Left ventricle myocardium inferior (tissue), 1 donor: ENCODE data around the gene LYSMD4. TPM values are rescaled to one million over a fixed set of nuclear protein-coding genes. Genes with fewer than 3 reads are reported as not detected.

Experiments
- DNase-seq: peaks from one replicate; pipeline ENCODE4 v3.0.0-alpha.2; 2020
- H3K27ac ChIP-seq: fragments of 200-600 bp; replicated peaks from 2 replicates; pipeline ENCODE4 v1.8.0; 2021
- H3K27me3 ChIP-seq: fragments of 200-600 bp; 2 replicates; pipeline ENCODE4 v1.8.0; 2021; ENCODE audit warnings: low read depth
- H3K36me3 ChIP-seq: fragments of 200-600 bp; 2 replicates; pipeline ENCODE4 v1.8.0; 2021
- H3K4me1 ChIP-seq: fragments of 200-600 bp; 2 replicates; pipeline ENCODE4 v1.8.0; 2021
- H3K4me3 ChIP-seq: fragments of 200-600 bp; 2 replicates; pipeline ENCODE4 v1.8.0; 2021; ENCODE audit warnings: mild to moderate bottlenecking, moderate library complexity
- H3K9me3 ChIP-seq: fragments of 200-600 bp; replicated peaks from 2 replicates; pipeline ENCODE4 v1.8.0; 2021
- CTCF ChIP-seq: fragments of 200-600 bp; IDR thresholded peaks from 2 replicates; pipeline ENCODE4 v1.8.0; 2021; ENCODE audit warnings: antibody characterized with exemption, mild to moderate bottlenecking, borderline replicate concordance
- intact Hi-C: fragments of 100-400 bp; cut with micrococcal nuclease; formaldehyde crosslinking; loops from one replicate; pipeline ENCODE4 v1.11.0; 2022
- total RNA-seq: library from RNA; stranded (reverse); fragmentation: NEBNext Ultra II Directional; extraction: Animal tissue kit (Norgen Biotek cat#: 25700); gene quantifications from one replicate; pipeline ENCODE4 v1.2.1, GENCODE V29; 2021
- donor health status: DM: no; HTN: yes; CAD: no; lungs with severe emphysema.

LYSMD4 gene
- total RNA-seq, 1 donor from 2014 or later: 9.8 TPM

GRCh38 chr15:99729327-99729726 lies 3.9 kb downstream of the LYSMD4 start:
- no peak for DNase-seq
- no peaks in the 10 kb centered on the region for H3K9me3 ChIP-seq
- intact Hi-C loops: no loop called here
- H3K27ac ChIP-seq: no peak overlapping the region
- H3K4me3 ChIP-seq: no peak overlapping the region
- TF ChIP-seq CTCF: no peak
- no peaks in the 10 kb centered on the region for H3K27me3 ChIP-seq
- H3K4me1 ChIP-seq: peaks cover 42% of the 10 kb centered on the region
- H3K36me3 ChIP-seq: peaks cover 11% of the 10 kb centered on the region

- Histone ChIP-seq H3K4me3 (no peak overlapping the region), H3K27ac (no peak overlapping the region), H3K4me1 (peaks cover 42% of the 10 kb centered on the region), H3K27me3 (no peaks in the 10 kb centered on the region), H3K36me3 (peaks cover 11% of the 10 kb centered on the region), H3K9me3 (no peaks in the 10 kb centered on the region)
- intact Hi-C loops: no loop called here
- DNase-seq: no peak
- no peak for TF ChIP-seq CTCF
These were observed 4.3 kb downstream of the LYSMD4 start for GRCh38 chr15:99728916-99729315.

GRCh38 chr15:99727733-99728132 lies 5.5 kb downstream of the LYSMD4 start:
- no peak overlapping the region for H3K4me3 ChIP-seq
- no peak overlapping the region for H3K27ac ChIP-seq
- no peaks in the 10 kb centered on the region for H3K27me3 ChIP-seq
- TF ChIP-seq CTCF: no peak
- no peak for DNase-seq
- intact Hi-C loops: no loop called here
- H3K4me1 ChIP-seq: peaks cover 37% of the 10 kb centered on the region
- H3K9me3 ChIP-seq: no peaks in the 10 kb centered on the region
- H3K36me3 ChIP-seq: peaks cover 11% of the 10 kb centered on the region

- no peak for TF ChIP-seq CTCF
- no peak overlapping the region for H3K27ac ChIP-seq
- intact Hi-C loops: no loop called here
- H3K4me3 ChIP-seq: no peak overlapping the region
- peaks cover 11% of the 10 kb centered on the region for H3K36me3 ChIP-seq
- DNase-seq: no peak
- peaks cover 33% of the 10 kb centered on the region for H3K4me1 ChIP-seq
- no peaks in the 10 kb centered on the region for H3K27me3 ChIP-seq
- no peaks in the 10 kb centered on the region for H3K9me3 ChIP-seq
These were observed 5.9 kb downstream of the LYSMD4 start for GRCh38 chr15:99727330-99727729.

- Histone ChIP-seq H3K4me3 (no peak overlapping the region), H3K36me3 (peaks cover 11% of the 10 kb centered on the region), H3K27ac (no peak overlapping the region), H3K4me1 (peaks cover 30% of the 10 kb centered on the region), H3K9me3 (no peaks in the 10 kb centered on the region), H3K27me3 (no peaks in the 10 kb centered on the region)
- DNase-seq: no peak
- intact Hi-C loops: no loop called here
- no peak for TF ChIP-seq CTCF
These were observed 6.9 kb downstream of the LYSMD4 start for GRCh38 chr15:99726333-99726732.

GRCh38 chr15:99722406-99722805 lies 10.8 kb downstream of the LYSMD4 start:
- H3K9me3 ChIP-seq: no peaks in the 10 kb centered on the region
- no peak overlapping the region for H3K4me3 ChIP-seq
- no peak for DNase-seq
- no peak overlapping the region for H3K27ac ChIP-seq
- H3K4me1 ChIP-seq: peaks cover 36% of the 10 kb centered on the region
- no peaks in the 10 kb centered on the region for H3K27me3 ChIP-seq
- H3K36me3 ChIP-seq: no peaks in the 10 kb centered on the region
- no peak for TF ChIP-seq CTCF
- intact Hi-C loops: no loop called here
